GM12878 (cell line): ENCODE results near the gene SPATA31C1. TPM values are rescaled to one million over a fixed set of nuclear protein-coding genes. Genes with fewer than 3 reads are reported as not detected.

ENCODE experiments used
- ATAC-seq: fragments of 200-7000 bp; cut with Tn5 transposase; 3 replicates; pipeline ENCODE4 v1.9.1; 2020; ENCODE audit warnings: mild to moderate bottlenecking, moderate library complexity
- BruUV-seq: library from RNA; stranded (reverse); fragments of 400-500 nt; replicated peaks from 2 replicates; lab custom pipeline; 2021; lab: Mats Ljungman, UMichigan
- CTCF ChIA-PET: fragments of 300-600 bp; sonication (Branson Sonifier 250); formaldehyde crosslinking; extraction: SDS; loops from one replicate; lab custom pipeline; 2021; ENCODE audit warnings: inconsistent platforms; lab: Yijun Ruan, JAX
- POLR2A ChIA-PET: fragments of 350-600 bp; formaldehyde crosslinking; extraction: SDS; loops from one replicate; lab custom pipeline; 2021; ENCODE audit warnings: inconsistent platforms; lab: Charles Lee
- RAD21 ChIA-PET: fragments of 300-600 bp; sonication (Branson Sonifier 250); formaldehyde crosslinking; loops from one replicate; lab custom pipeline; 2023; ENCODE audit warnings: antibody characterized with exemption; ENCODE audit not compliant: unreplicated experiment; lab: Charles Lee
- SMC1A ChIA-PET: fragments of 300-600 bp; sonication (Branson Sonifier 250); formaldehyde crosslinking; loops from one replicate; lab custom pipeline; 2023; ENCODE audit not compliant: unreplicated experiment, uncharacterized antibody; lab: Charles Lee
- DNase-seq: peaks from one replicate; pipeline ENCODE4 v3.0.0-alpha.2; 2011; ENCODE audit warnings: low read depth, low spot score
- FAIRE-seq: peaks from 3 replicates; lab custom pipeline; 2011; peaks lifted over from hg19 to GRCh38; lab: Jason Lieb, UNC
- H2AFZ ChIP-seq: 2 replicates; pipeline ENCODE4 v1.6.0; 2011; ENCODE audit warnings: low read depth, low read length, control low read depth; ENCODE audit not compliant: control insufficient read depth
- H3K27ac ChIP-seq: 2 replicates; pipeline ENCODE4 v1.5.1; 2011; ENCODE audit warnings: control low read depth; ENCODE audit not compliant: control insufficient read depth, insufficient read depth
- H3K27me3 ChIP-seq, 2 experiments: replicated peaks in 1 of 2; 2 replicates each; pipeline versions ENCODE4 v1.6.0 to v1.6.1; 2011; ENCODE audit warnings: low read length in 1 of 2; ENCODE audit not compliant: control insufficient read depth in 2 of 2, insufficient read depth in 2 of 2
- H3K36me3 ChIP-seq, 2 experiments: 2 replicates each; pipeline ENCODE4 v1.5.1; 2011; ENCODE audit warnings: low read length in 1 of 2; ENCODE audit not compliant: control insufficient read depth in 2 of 2, insufficient read depth in 2 of 2
- H3K4me1 ChIP-seq: 2 replicates; pipeline ENCODE4 v1.6.1; 2011; ENCODE audit warnings: mild to moderate bottlenecking, low read length, moderate library complexity, mixed read lengths; ENCODE audit not compliant: control insufficient read depth, insufficient read depth
- H3K4me2 ChIP-seq: 2 replicates; pipeline ENCODE4 v1.6.0; 2011; ENCODE audit warnings: control low read depth; ENCODE audit not compliant: control insufficient read depth, insufficient read depth
- H3K4me3 ChIP-seq: fragments of 200-600 bp; sonication (generic); 2 replicates; pipeline ENCODE4 v1.5.1; 2016
- H3K79me2 ChIP-seq: 2 replicates; pipeline ENCODE4 v1.6.0; 2011; ENCODE audit warnings: low read length; ENCODE audit not compliant: control insufficient read depth, insufficient read depth
- H3K9ac ChIP-seq: 2 replicates; pipeline ENCODE4 v1.8.0; 2011; ENCODE audit warnings: low read length, control low read depth, mixed read lengths; ENCODE audit not compliant: control insufficient read depth, insufficient read depth
- H3K9me3 ChIP-seq: replicated peaks from 3 replicates; pipeline ENCODE4 v1.5.1; 2011; ENCODE audit warnings: mild to moderate bottlenecking, low read length; ENCODE audit not compliant: control insufficient read depth, insufficient read depth
- H4K20me1 ChIP-seq: 2 replicates; pipeline ENCODE4 v1.6.0; 2011; ENCODE audit not compliant: control insufficient read depth, insufficient read depth
- ATF7 ChIP-seq: fragments of 450-650 bp; IDR thresholded peaks from 2 replicates; pipeline ENCODE4 v1.6.1; 2016; ENCODE audit warnings: low read depth, mild to moderate bottlenecking
- CEBPB ChIP-seq, 2 experiments: fragments of 150-350 bp in 1 of 2; IDR thresholded peaks; 2 replicates each; pipeline ENCODE4 v1.6.1; 2012 to 2014; ENCODE audit warnings: low read depth in 2 of 2, low read length in 2 of 2, borderline replicate concordance in 1 of 2, inconsistent platforms in 1 of 2
- EP300 ChIP-seq, 2 experiments: fragments of 150-350 bp in 1 of 2; IDR thresholded peaks; 2 replicates each; pipeline ENCODE4 v1.6.1; 2011 to 2012; ENCODE audit warnings: low read depth in 2 of 2, low read length in 2 of 2, borderline replicate concordance in 1 of 2, improper control_type of control experiment in 1 of 2, inconsistent platforms in 1 of 2; ENCODE audit not compliant: control insufficient read depth in 1 of 2
- KDM1A ChIP-seq: fragments of 200-600 bp; sonication (generic); IDR thresholded peaks from 2 replicates; pipeline ENCODE4 v1.6.1; 2016; ENCODE audit warnings: borderline replicate concordance
- MTA2 ChIP-seq: fragments of 450-650 bp; IDR thresholded peaks from 2 replicates; pipeline ENCODE4 v1.6.1; 2016; ENCODE audit warnings: low read depth, mild to moderate bottlenecking, moderate library complexity
- POLR2AphosphoS5 ChIP-seq: IDR thresholded peaks from 2 replicates; pipeline ENCODE4 v1.6.1; 2011; ENCODE audit warnings: mild to moderate bottlenecking, low read length, inconsistent platforms
- RELA ChIP-seq: fragments of 450-650 bp; IDR thresholded peaks from 2 replicates; pipeline ENCODE4 v1.8.0; 2014; ENCODE audit warnings: borderline replicate concordance; ENCODE audit not compliant: partially characterized antibody
- RUNX3 ChIP-seq: IDR thresholded peaks from 2 replicates; pipeline ENCODE4 v1.6.1; 2012; ENCODE audit warnings: low read length, inconsistent platforms
- SMARCA5 ChIP-seq: fragments of 450-650 bp; IDR thresholded peaks from 2 replicates; pipeline ENCODE4 v1.6.1; 2017; ENCODE audit warnings: mild to moderate bottlenecking
- SUZ12 ChIP-seq: fragments of 200-600 bp; sonication (generic); IDR thresholded peaks from one replicate; pipeline ENCODE4 v1.6.1; 2018; ENCODE audit warnings: antibody characterized with exemption, mild to moderate bottlenecking; ENCODE audit not compliant: unreplicated experiment
- TCF12 ChIP-seq: IDR thresholded peaks from 2 replicates; pipeline ENCODE4 v1.6.1; 2011; ENCODE audit warnings: low read depth, mild to moderate bottlenecking, low read length
- ZBED1 ChIP-seq: IDR thresholded peaks from 2 replicates; pipeline ENCODE4 v1.6.1; 2016; ENCODE audit warnings: borderline replicate concordance
- WGBS: methylation state at CpG from one replicate; pipeline ENCODE4 v1.1.6; 2016; ENCODE audit warnings: low lambda C conversion rate; ENCODE audit not compliant: insufficient replicate concordance, insufficient coverage; ENCODE audit errors: missing lambda C conversion rate; 5-methylcytosine and 5-hydroxymethylcytosine counted together
- in situ Hi-C: fragments of 300-500 bp; cut with MboI; formaldehyde crosslinking; loops from 9 replicates; pipeline ENCODE4 v1.14.3; 2018; ENCODE audit warnings: mixed read lengths
- intact Hi-C: fragments of 100-400 bp; cut with micrococcal nuclease; formaldehyde crosslinking; loops from one replicate; pipeline ENCODE4 v1.14.2; 2022; ENCODE audit not compliant: unreplicated experiment
- polyA plus RNA-seq, 11 experiments: library from polyadenylated mRNA; depleted of rRNA in 4 of 11; unstranded in 6 of 11; stranded (reverse) in 5 of 11; fragments of >200 nt; fragmentation: Nextera tagmentation in 4 of 11; fragmentation: Illumina TruSeq in 1 of 11; extraction: Ambion mirVana in 4 of 11; extraction: Trizol in 1 of 11; gene quantifications; 1 replicate in 1 of 11; 2 replicates in 10 of 11; pipeline versions ENCODE4 v1.2.1 to v1.2.3, GENCODE V29; 2011 to 2016; ENCODE audit warnings: inconsistent platforms in 2 of 11, missing spikeins in 2 of 11, low read depth in 1 of 11
- total RNA-seq, 4 experiments: library from RNA; depleted of rRNA in 3 of 4; stranded (reverse); fragments of >200 nt in 3 of 4; fragmentation: Illumina TruSeq in 1 of 4; extraction: Trizol in 1 of 4; gene quantifications; 2 replicates each; pipeline versions ENCODE4 v1.2.1 to v1.2.3, GENCODE V29; 2013 to 2021
- TF ChIP-seq, protein P1 (sequence below): fragments of 450-650 bp; IDR thresholded peaks from 2 replicates; pipeline ENCODE4 v1.6.1; 2017; ENCODE audit warnings: mild to moderate bottlenecking, low read depth, inconsistent platforms; ENCODE audit not compliant: poor library complexity, severe bottlenecking
- TF ChIP-seq, protein P2 (sequence below): IDR thresholded peaks from 2 replicates; pipeline ENCODE4 v1.6.1; 2012; ENCODE audit warnings: low read depth, low read length, improper control_type of control experiment
- TF ChIP-seq, protein P3 (sequence below): fragments of 450-650 bp; formaldehyde crosslinking; IDR thresholded peaks from 2 replicates; pipeline ENCODE4 v1.4.0; 2020; ENCODE audit warnings: mild to moderate bottlenecking, moderate library complexity

SPATA31C1 gene
- total and polyA plus RNA-seq, 10 of the 15 experiments (the other 5 are each of a cell fraction or from before 2014, with no cell fraction given) = not detected

DNA sequence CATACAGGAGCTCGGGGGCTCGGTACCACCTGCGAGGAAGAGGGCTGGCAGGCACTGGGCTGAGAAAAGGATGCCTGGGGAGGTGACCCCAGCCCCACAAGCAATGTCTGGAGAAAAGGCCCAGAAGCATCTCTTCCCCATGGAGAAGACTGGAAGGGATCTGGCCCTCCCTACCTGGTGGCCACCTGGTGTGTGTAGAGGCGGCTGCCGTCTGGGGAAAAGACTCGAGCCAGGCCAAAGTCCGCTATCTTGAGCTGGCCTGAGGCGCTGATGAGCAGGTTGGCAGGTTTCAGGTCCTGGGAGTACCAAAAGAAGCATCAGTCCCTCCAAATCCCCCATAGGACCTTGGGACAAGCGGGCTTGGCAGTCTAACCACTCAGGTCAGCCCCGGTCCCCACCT is 52.8 kb downstream of the SPATA31C1 start:
- ChIA-PET POLR2A (no interaction called here), SMC1A (no interaction called here), CTCF (no interaction called here), RAD21 (no interaction called here)
- Histone ChIP-seq H3K27ac (no peak overlapping the region), H3K27me3 (no peaks in the 10 kb centered on the region), H3K9me3 (peaks cover 4% of the 10 kb centered on the region; the same call in 1 of the 3 replicates), H3K4me1 (no peaks in the 10 kb centered on the region; the same call in 1 of the 2 replicates), H4K20me1 (no peaks in the 10 kb centered on the region), H3K36me3 (no peaks in the 10 kb centered on the region), H3K4me2 (no peak overlapping the region), H3K79me2 (no peaks in the 10 kb centered on the region), H2AFZ (no peak overlapping the region)
- BruUV-seq = no TSS peak
- in situ Hi-C loops = no loop called here
- no peak for FAIRE-seq
- intact Hi-C loops = no loop called here
- no peak for DNase-seq
- ATAC-seq = no peak
- no peak for TF ChIP-seq KDM1A
- no peak for TF ChIP-seq MTA2
- no peak for TF ChIP-seq SUZ12
- TF ChIP-seq, protein P1, sequence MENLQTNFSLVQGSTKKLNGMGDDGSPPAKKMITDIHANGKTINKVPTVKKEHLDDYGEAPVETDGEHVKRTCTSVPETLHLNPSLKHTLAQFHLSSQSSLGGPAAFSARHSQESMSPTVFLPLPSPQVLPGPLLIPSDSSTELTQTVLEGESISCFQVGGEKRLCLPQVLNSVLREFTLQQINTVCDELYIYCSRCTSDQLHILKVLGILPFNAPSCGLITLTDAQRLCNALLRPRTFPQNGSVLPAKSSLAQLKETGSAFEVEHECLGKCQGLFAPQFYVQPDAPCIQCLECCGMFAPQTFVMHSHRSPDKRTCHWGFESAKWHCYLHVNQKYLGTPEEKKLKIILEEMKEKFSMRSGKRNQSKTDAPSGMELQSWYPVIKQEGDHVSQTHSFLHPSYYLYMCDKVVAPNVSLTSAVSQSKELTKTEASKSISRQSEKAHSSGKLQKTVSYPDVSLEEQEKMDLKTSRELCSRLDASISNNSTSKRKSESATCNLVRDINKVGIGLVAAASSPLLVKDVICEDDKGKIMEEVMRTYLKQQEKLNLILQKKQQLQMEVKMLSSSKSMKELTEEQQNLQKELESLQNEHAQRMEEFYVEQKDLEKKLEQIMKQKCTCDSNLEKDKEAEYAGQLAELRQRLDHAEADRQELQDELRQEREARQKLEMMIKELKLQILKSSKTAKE = no peak
- TF ChIP-seq ZBED1 = no peak
- TF ChIP-seq RUNX3 = no peak
- TF ChIP-seq SMARCA5 = no peak
- TF ChIP-seq CEBPB (IDR thresholded peaks at IDR 0.05; ENCODE audit: borderline replicate concordance in 1 of 2, low read depth in 2 of 2, low read length in 2 of 2) = no peak
- no peak for TF ChIP-seq TCF12
- TF ChIP-seq, protein P2, sequence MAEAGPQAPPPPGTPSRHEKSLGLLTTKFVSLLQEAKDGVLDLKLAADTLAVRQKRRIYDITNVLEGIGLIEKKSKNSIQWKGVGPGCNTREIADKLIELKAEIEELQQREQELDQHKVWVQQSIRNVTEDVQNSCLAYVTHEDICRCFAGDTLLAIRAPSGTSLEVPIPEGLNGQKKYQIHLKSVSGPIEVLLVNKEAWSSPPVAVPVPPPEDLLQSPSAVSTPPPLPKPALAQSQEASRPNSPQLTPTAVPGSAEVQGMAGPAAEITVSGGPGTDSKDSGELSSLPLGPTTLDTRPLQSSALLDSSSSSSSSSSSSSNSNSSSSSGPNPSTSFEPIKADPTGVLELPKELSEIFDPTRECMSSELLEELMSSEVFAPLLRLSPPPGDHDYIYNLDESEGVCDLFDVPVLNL = no peak
- no peak for TF ChIP-seq ATF7
- TF ChIP-seq, protein P3, sequence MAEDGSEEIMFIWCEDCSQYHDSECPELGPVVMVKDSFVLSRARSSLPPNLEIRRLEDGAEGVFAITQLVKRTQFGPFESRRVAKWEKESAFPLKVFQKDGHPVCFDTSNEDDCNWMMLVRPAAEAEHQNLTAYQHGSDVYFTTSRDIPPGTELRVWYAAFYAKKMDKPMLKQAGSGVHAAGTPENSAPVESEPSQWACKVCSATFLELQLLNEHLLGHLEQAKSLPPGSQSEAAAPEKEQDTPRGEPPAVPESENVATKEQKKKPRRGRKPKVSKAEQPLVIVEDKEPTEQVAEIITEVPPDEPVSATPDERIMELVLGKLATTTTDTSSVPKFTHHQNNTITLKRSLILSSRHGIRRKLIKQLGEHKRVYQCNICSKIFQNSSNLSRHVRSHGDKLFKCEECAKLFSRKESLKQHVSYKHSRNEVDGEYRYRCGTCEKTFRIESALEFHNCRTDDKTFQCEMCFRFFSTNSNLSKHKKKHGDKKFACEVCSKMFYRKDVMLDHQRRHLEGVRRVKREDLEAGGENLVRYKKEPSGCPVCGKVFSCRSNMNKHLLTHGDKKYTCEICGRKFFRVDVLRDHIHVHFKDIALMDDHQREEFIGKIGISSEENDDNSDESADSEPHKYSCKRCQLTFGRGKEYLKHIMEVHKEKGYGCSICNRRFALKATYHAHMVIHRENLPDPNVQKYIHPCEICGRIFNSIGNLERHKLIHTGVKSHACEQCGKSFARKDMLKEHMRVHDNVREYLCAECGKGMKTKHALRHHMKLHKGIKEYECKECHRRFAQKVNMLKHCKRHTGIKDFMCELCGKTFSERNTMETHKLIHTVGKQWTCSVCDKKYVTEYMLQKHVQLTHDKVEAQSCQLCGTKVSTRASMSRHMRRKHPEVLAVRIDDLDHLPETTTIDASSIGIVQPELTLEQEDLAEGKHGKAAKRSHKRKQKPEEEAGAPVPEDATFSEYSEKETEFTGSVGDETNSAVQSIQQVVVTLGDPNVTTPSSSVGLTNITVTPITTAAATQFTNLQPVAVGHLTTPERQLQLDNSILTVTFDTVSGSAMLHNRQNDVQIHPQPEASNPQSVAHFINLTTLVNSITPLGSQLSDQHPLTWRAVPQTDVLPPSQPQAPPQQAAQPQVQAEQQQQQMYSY (CRISPR knock-in tag) = no peak
- TF ChIP-seq POLR2AphosphoS5 = no peak
- TF ChIP-seq RELA = no peak
- no peak for TF ChIP-seq EP300 (IDR thresholded peaks at IDR 0.05; ENCODE audit: borderline replicate concordance in 1 of 2, control insufficient read depth in 1 of 2, low read depth in 2 of 2, low read length in 2 of 2)
- TF ChIP-seq, all 136 proteins: peak for 0
- WGBS = 32% methylated on average over 10 of the region's 10 CpGs
- Histone ChIP-seq H3K9ac (no peak overlapping the region), H3K4me3 (no peak overlapping the region)
